Activated naive CD8-positive, alpha-beta T cell treated with anti-CD3 and anti-CD28 coated beads, Interleukin-2, amount 50 U/mL, for 16 hours (primary cell): Measurements from ENCODE around the gene STEEP1.
A peak's percentile ranks its signal among the peaks of the same experiment; 100 is the strongest.

ENCODE experiments used
- DNase-seq: peaks from one replicate; pipeline ENCODE4 v3.0.0-alpha.2; 2020; ENCODE audit warnings: low read depth, low spot score

Gene STEEP1

DNA sequence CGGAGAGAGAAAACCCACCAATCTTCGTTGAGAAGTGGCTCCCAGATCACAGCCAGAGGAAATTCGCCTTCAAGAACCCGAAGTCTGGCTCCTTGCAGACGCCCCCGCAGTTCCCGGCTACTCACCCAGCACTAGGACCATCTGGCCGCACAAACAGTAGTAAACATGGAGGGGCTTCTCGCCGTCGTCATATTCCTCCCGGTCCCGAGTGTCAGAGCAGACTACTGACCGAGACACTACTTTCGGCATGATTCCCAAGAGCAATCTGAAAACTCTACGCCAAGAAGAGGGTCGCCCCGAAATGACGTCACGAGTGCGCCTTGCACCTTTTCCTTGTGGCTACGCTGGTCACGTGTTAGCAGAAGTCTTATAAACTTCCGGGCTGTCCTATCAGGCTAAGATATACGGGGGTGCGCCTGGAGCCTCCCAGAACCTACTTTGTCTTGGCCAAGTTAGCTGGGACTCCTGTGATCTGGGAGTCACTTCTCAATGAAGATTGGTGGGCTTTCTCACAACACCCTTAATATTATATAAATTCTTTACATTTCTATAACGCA is at the start of gene STEEP1:
Gene STEEP1 (minus strand): TSS at position 303 of the 557 bp plus-strand sequence. CDS start 54 bp downstream, at position 249.
- DNase-seq: peak; percentile 67

GRCh38 chrX:119614776-119615175 is 49.6 kb upstream of the STEEP1 start:
- no peak for DNase-seq

- DNase-seq: no peak
Observed at GRCh38 chrX:119607018-119607389, 41.8 kb upstream of the STEEP1 start.

DNA sequence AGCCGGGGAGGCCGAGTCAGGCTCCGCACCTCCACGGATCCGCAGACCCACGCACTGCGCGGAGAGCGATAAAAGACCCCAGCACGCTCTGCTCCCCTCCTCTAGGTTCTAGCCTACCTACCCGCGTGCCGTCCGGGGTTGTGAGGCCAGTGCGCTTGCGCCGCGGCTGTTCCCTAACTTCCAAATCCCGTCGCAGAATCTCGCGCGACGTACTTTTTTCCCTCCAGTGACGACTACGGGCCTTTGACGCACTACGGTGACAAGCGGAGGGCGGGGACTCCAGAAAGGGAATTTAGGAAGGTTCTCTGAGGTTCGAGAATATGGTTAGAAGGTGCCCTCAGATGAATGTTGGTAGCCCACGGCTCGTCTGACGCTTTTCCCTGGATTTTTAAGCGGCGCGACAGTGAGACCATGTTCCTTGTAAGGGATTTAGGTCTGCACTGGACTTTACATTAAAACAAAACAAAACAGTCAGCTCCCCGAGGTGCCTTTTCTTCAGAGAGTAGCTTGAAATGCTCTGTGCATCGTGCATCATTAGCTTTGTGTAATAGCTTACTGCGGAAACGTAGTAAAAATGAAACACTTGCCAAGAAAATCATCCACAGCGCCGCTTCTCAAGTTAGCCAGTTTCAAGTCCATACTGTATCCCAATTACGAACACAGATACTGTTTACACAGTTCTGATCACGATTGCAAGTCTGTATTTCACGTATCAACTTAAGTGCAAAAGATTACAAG is 41.2 kb upstream of the STEEP1 start, which contains the start of gene NKRF:
Gene NKRF (minus strand): TSS at position 145 of the 738 bp plus-strand sequence.
- DNase-seq: peak; percentile 65

DNA sequence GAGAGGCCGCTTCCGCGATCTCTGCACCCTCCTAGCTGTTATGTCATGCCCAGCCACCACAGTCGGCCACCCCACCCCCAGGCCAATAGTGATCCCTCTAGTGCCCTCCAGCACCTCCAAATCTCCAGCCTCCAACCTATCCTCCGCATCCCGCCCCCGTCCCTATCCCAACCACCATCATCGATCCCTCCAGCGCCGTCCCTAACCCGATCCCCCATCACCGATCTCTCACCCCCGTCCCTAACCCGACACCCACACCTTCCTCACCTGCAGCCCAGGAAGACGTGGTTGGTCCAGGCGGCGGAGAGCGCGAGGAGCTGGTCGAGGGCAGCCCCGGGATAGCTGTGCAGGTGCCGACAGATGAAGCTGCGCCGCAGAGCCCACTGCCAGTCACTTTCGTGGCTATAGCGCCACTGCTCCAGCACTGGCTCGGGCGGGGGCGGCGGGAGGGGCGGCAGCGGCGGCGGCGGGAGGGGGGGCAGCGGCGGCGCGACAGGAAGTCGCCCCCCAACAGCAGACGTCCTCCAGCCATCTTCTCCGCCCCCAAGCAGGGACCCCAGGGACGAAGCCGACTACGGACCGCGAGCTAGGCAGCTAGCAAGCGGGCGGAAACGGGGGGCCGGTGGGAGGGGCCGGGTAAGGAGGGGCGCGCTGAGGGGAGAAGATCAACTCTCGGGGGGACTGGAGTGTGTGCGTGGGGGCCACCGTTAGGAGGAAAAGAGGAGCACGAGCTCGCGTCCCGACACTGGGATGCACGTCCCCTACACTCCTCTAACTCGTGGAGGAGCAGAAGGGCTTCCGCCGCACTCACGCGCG is 40.5 kb upstream of the STEEP1 start:
- DNase-seq: peak; percentile 4

DNA sequence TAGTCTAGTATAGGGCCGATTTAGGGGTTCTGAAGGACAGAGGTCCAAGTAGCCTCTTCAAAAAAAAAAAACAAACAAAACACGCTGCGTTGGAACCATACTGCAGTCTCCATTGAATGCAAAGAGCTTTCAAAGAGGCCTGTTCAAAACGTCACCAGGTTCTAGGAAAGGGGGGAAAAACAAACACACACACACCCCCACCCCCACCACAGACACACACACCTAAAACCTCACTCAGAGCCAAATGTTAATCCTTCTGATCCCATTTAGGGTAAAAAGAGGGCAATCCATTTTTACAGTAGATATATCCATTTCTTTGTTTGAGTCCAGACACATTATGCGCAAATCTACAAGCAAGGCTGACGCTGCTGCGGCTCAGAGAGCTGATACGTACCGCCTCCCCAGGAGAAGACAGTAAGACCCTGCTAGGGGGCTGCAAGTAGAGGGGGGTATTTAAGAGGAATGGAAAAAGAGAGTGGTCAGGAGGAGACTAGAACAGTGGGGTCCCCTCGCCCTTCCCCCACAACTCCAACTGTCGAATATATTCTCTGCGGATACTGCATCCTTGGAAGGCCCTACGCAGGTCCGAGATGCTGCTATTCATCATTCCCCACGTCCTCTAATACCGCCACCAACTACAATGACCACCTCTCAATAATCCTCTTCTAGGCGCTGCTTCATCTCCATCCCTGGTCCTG is 39.7 kb upstream of the STEEP1 start:
- DNase-seq: no peak

DNA sequence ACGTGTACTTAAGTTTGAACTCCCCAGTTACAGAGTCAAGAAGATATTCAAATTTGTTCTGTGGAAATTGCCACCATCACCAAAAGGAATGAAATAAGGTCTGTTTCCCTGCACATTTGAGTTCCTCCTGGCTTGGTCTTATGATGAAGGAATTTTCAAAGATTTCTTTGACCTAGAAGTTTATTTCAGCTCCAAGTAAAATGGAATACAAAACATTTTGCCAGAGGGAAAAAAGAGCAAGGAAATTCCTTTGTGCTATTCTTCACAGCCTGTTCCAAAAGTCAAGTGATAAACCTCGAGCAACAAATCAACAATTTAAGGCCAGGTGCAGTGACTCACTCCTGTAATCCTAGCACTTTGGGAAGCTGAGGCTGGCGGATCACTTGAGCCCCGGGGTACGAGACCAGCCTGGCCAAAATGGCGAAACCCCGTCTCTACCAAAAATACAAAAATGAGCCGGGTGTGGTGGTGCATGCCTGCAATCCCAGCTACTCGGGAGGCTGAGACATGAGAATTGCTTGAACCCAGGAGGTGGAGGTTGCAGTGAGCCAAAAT is 37.6 kb upstream of the STEEP1 start:
- no peak for DNase-seq

DNA sequence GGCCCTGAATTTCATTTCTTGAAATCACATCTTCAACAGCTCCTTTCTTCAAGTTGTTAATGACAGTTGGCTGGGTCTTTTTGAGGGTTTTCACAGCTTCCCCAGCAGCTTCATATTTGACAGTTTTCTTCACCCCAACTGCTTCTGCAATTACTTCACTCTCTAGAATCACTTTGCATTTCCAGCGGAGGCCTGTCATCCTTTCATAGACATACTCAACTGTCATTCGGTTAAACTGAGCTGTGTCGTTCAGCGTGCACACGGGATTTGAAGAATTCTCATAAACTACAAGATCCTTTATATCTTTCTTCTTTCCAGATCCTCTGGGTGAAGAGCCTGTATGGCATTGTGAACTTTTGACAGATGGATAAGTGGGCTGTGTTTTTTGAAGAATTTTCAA is 24.6 kb upstream of the STEEP1 start:
- no peak for DNase-seq

- no peak for DNase-seq
Observed at GRCh38 chrX:119583431-119584059, 18.3 kb upstream of the STEEP1 start.

GRCh38 chrX:119579414-119579813 is 14.2 kb upstream of the STEEP1 start:
- no peak for DNase-seq

- peak; percentile 82 for DNase-seq
Observed at GRCh38 chrX:119574394-119575266, 9.4 kb upstream of the STEEP1 start, which contains the start of gene UBE2A. UBE2A (plus strand) TSS chrX:119574563; CDS start chrX:119574712, 149 bp downstream.

- DNase-seq: no peak
Observed at GRCh38 chrX:119573840-119574393, 8.7 kb upstream of the STEEP1 start.

DNA sequence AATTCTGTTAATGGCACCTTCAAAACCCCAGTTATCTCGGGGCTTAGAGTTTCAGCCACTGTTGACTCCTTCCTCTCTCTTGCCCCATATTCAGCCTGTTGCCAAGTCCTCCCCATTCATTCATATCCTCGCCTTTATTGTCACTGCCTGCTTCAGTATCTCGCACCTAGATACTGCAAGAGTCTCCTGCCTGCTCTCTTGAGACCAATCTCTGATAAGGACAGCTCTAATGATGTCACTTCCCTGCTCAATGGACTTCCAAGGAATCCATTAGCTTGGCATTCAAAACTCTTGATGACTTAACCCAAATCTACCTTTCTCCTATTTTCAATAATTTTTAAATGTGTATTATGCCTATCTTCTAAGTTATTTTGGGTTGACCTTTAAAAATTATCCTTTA is 8.0 kb upstream of the STEEP1 start:
- no peak for DNase-seq

GRCh38 chrX:119570351-119570835 is 5.2 kb upstream of the STEEP1 start:
- DNase-seq: no peak

DNA sequence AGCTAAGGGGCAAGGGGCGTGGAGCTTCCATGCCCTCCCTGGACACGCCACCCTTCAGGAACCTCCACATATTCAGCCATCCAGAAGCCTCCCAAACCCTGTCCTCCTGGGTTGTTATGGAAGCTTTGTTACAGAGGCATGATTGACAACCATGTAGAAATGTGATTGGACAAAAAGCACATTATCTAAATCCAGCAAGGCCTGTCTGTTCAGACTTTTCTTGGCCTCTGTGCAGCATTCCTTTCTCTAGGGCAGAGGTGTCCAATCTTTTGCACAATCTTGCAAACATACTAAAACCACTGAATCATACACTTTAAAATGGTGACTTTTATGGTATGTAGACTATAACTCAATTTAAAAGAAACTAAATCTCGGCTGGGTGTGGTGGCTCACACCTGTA is 12.7 kb downstream of the STEEP1 start:
- DNase-seq: no peak

GRCh38 chrX:119549327-119550016 is 15.7 kb downstream of the STEEP1 start:
- no peak for DNase-seq

GRCh38 chrX:119541188-119541587 is 24.0 kb downstream of the STEEP1 start:
- no peak for DNase-seq

- DNase-seq: no peak
Observed at GRCh38 chrX:119539872-119540271, 25.3 kb downstream of the STEEP1 start.

DNA sequence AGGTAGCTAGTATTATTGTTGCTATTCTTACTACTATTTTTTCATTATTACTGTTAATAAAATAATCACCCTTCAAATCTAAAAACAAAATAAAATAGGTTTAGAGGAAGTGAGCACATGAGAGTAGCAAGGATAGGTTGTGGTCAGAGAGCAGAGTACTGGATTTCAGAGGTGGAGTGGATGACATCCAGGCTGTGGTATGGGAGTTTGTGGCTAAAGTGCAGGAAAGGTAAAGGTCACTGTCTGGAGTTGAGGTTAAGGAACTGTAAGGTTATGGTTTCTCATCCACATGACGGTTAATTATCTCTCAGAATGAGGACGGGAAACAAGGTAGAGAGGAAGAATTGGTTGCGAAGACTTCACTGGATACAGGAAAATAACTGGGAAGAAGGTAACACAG is 27.7 kb downstream of the STEEP1 start:
- no peak for DNase-seq
